GOT3 (cell line): ENCODE results near the gene DIAPH3.

Source experiments
- DNase-seq: peaks from one replicate; lab custom pipeline; 2025; ENCODE audit warnings: mixed read lengths; lab: John Stamatoyannopoulos, UW

The DIAPH3 gene

GRCh38 chr13:59774491-59774971 lies 389.2 kb downstream of the DIAPH3 start:
- DNase-seq = no peak

- no peak for DNase-seq
These were observed 392.5 kb downstream of the DIAPH3 start for GRCh38 chr13:59771272-59771671.

GRCh38 chr13:59770451-59770850 lies 393.3 kb downstream of the DIAPH3 start:
- no peak for DNase-seq

GRCh38 chr13:59766236-59766635 lies 397.5 kb downstream of the DIAPH3 start:
- no peak for DNase-seq

- DNase-seq = no peak
These were observed 408.0 kb downstream of the DIAPH3 start for GRCh38 chr13:59755632-59756290.

GRCh38 chr13:59754411-59754810 lies 409.3 kb downstream of the DIAPH3 start:
- no peak for DNase-seq

GRCh38 chr13:59750860-59751259 lies 412.9 kb downstream of the DIAPH3 start:
- no peak for DNase-seq

GRCh38 chr13:59748046-59748445 lies 415.7 kb downstream of the DIAPH3 start:
- no peak for DNase-seq

GRCh38 chr13:59747529-59747928 lies 416.2 kb downstream of the DIAPH3 start:
- no peak for DNase-seq

GRCh38 chr13:59746291-59746962 lies 417.3 kb downstream of the DIAPH3 start:
- DNase-seq = no peak

- DNase-seq = no peak
These were observed 418.3 kb downstream of the DIAPH3 start for GRCh38 chr13:59745392-59745788.

- no peak for DNase-seq
These were observed 418.9 kb downstream of the DIAPH3 start for GRCh38 chr13:59744747-59745391.

- DNase-seq = no peak
These were observed 420.5 kb downstream of the DIAPH3 start for GRCh38 chr13:59743195-59743594.

GRCh38 chr13:59742467-59742866 lies 421.3 kb downstream of the DIAPH3 start:
- DNase-seq = no peak

- DNase-seq = no peak
These were observed 424.8 kb downstream of the DIAPH3 start for GRCh38 chr13:59738921-59739320.

GRCh38 chr13:59734393-59734792 lies 429.3 kb downstream of the DIAPH3 start:
- no peak for DNase-seq

GRCh38 chr13:59733744-59734143 lies 430.0 kb downstream of the DIAPH3 start:
- DNase-seq = no peak

- DNase-seq = no peak
These were observed 433.7 kb downstream of the DIAPH3 start for GRCh38 chr13:59730026-59730425.

- no peak for DNase-seq
These were observed 434.7 kb downstream of the DIAPH3 start for GRCh38 chr13:59728896-59729545.

GRCh38 chr13:59721926-59722910 lies 441.5 kb downstream of the DIAPH3 start:
- DNase-seq = no peak

GRCh38 chr13:59715611-59716010 lies 448.1 kb downstream of the DIAPH3 start:
- DNase-seq = no peak
